ENCODE data around the gene GRIN3A. TPM values are rescaled to one million over a fixed set of nuclear protein-coding genes. Genes with fewer than 3 reads are reported as not detected.

GRIN3A gene
- total and polyA plus RNA-seq, 9 of the 15 experiments (the other 6 are each of a cell fraction or from before 2014, with no cell fraction given): 0.01 to 0.03 TPM; not detected in 7

GRCh38 chr9:101592788-101593187, 145.7 kb downstream of the GRIN3A start:
- CTCF ChIA-PET (ENCODE audit: low intra/inter-chr PET ratio): no interaction called here
- Histone ChIP-seq H3K4me2 (ENCODE audit: insufficient read depth, low read length) (no peak overlapping the region), H3K9ac (ENCODE audit: insufficient read depth in 1 of 2, low read depth in 2 of 2, low read length in 2 of 2) (no peak overlapping the region), H4K20me1 (replicated peaks; ENCODE audit: control insufficient read depth, insufficient read depth, low read length) (no peaks in the 10 kb centered on the region), H3K9me3 (replicated peaks; ENCODE audit: control insufficient read depth, insufficient read depth, low read depth, low read length) (no peaks in the 10 kb centered on the region), H3K79me2 (ENCODE audit: control insufficient read depth, insufficient read depth, low read length) (no peaks in the 10 kb centered on the region), H3K9me1 (ENCODE audit: control insufficient read depth, insufficient read depth, low read length) (no peaks in the 10 kb centered on the region), H3K36me3 (ENCODE audit: control insufficient read depth, insufficient read depth, low read length) (no peaks in the 10 kb centered on the region), H3K27ac (ENCODE audit: extremely low read depth, low read depth, low read length) (no peak overlapping the region), H2AFZ (ENCODE audit: low read depth, low read length) (no peak overlapping the region), H3K27me3 (ENCODE audit: control insufficient read depth in 2 of 2, insufficient read depth in 2 of 2, low read length in 2 of 2) (peaks cover 9 to 18% of the 10 kb centered on the region in 2 experiments), H3K4me1 (replicated peaks in 1 of 2; ENCODE audit: control insufficient read depth in 2 of 2, insufficient read depth in 2 of 2, low read length in 2 of 2) (0 out of 5 replicates have a peak, but pooled peaks cover 0 to 3% of the 10 kb centered on the region in 2 experiments), H3K4me3 (no peak overlapping the region)
- ATAC-seq: no peak
- no TSS peak for BruUV-seq (replicated peaks)
- no peak for DNase-seq (ENCODE audit: extremely low read depth in 1 of 4, low spot score in 3 of 4)
- TF ChIP-seq, protein P1, sequence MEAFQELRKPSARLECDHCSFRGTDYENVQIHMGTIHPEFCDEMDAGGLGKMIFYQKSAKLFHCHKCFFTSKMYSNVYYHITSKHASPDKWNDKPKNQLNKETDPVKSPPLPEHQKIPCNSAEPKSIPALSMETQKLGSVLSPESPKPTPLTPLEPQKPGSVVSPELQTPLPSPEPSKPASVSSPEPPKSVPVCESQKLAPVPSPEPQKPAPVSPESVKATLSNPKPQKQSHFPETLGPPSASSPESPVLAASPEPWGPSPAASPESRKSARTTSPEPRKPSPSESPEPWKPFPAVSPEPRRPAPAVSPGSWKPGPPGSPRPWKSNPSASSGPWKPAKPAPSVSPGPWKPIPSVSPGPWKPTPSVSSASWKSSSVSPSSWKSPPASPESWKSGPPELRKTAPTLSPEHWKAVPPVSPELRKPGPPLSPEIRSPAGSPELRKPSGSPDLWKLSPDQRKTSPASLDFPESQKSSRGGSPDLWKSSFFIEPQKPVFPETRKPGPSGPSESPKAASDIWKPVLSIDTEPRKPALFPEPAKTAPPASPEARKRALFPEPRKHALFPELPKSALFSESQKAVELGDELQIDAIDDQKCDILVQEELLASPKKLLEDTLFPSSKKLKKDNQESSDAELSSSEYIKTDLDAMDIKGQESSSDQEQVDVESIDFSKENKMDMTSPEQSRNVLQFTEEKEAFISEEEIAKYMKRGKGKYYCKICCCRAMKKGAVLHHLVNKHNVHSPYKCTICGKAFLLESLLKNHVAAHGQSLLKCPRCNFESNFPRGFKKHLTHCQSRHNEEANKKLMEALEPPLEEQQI (IDR thresholded peaks at IDR 0.05): no peak
- TF ChIP-seq ZBTB33 (CRISPR knock-in tag; IDR thresholded peaks at IDR 0.05) (no peak), NFXL1 (CRISPR knock-in tag; IDR thresholded peaks at IDR 0.05) (no peak), KLF16 (IDR thresholded peaks at IDR 0.05) (no peak), MEF2D (tag; conservative IDR thresholded peaks at IDR 0.05; ENCODE audit: low read depth) (no peak), ZNF780A (CRISPR knock-in tag; IDR thresholded peaks at IDR 0.05) (no peak), KHSRP (IDR thresholded peaks at IDR 0.05) (no peak)
- TF ChIP-seq, protein P2, sequence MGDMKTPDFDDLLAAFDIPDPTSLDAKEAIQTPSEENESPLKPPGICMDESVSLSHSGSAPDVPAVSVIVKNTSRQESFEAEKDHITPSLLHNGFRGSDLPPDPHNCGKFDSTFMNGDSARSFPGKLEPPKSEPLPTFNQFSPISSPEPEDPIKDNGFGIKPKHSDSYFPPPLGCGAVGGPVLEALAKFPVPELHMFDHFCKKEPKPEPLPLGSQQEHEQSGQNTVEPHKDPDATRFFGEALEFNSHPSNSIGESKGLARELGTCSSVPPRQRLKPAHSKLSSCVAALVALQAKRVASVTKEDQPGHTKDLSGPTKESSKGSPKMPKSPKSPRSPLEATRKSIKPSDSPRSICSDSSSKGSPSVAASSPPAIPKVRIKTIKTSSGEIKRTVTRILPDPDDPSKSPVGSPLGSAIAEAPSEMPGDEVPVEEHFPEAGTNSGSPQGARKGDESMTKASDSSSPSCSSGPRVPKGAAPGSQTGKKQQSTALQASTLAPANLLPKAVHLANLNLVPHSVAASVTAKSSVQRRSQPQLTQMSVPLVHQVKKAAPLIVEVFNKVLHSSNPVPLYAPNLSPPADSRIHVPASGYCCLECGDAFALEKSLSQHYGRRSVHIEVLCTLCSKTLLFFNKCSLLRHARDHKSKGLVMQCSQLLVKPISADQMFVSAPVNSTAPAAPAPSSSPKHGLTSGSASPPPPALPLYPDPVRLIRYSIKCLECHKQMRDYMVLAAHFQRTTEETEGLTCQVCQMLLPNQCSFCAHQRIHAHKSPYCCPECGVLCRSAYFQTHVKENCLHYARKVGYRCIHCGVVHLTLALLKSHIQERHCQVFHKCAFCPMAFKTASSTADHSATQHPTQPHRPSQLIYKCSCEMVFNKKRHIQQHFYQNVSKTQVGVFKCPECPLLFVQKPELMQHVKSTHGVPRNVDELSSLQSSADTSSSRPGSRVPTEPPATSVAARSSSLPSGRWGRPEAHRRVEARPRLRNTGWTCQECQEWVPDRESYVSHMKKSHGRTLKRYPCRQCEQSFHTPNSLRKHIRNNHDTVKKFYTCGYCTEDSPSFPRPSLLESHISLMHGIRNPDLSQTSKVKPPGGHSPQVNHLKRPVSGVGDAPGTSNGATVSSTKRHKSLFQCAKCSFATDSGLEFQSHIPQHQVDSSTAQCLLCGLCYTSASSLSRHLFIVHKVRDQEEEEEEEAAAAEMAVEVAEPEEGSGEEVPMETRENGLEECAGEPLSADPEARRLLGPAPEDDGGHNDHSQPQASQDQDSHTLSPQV (IDR thresholded peaks at IDR 0.05): no peak
- FAIRE-seq: no peak
- POLR2A ChIA-PET: no interaction called here
- intact Hi-C loops (cut with micrococcal nuclease) (no loop called here), in situ Hi-C loops (cut with MboI) (no loop called here)
